Vagina (tissue), 2 donors: ENCODE results near the gene CISD3. TPM values are rescaled to one million over a fixed set of nuclear protein-coding genes. Genes with fewer than 3 reads are reported as not detected.

Source experiments
- DNase-seq, 2 donors: peaks; one replicate each; pipeline ENCODE4 v3.0.0-alpha.2; 2017; ENCODE audit errors: extremely low spot score in 2 of 2
- H3K27ac ChIP-seq: fragments of 200-600 bp; sonication (generic); one replicate; pipeline ENCODE4 v1.5.1; 2019
- H3K27me3 ChIP-seq: fragments of 200-600 bp; sonication (generic); one replicate; pipeline ENCODE4 v1.5.1; 2019
- H3K36me3 ChIP-seq, 2 donors: fragments of 200-600 bp; sonication (generic); one replicate each; pipeline ENCODE4 v1.5.1; 2017 to 2019
- H3K4me1 ChIP-seq: fragments of 200-600 bp; sonication (generic); one replicate; pipeline ENCODE4 v1.5.1; 2019
- H3K4me3 ChIP-seq, 2 donors: fragments of 200-600 bp; sonication (generic); 1 replicate in 1 of 2; 2 replicates in 1 of 2; pipeline ENCODE4 v1.5.1; 2016 to 2019
- H3K9me3 ChIP-seq: fragments of 200-600 bp; sonication (generic); one replicate; pipeline ENCODE4 v1.5.1; 2019
- POLR2A ChIP-seq, 2 donors: fragments of 450-650 bp; IDR thresholded peaks; one replicate each; pipeline ENCODE4 v1.6.1; 2017; ENCODE audit warnings: antibody characterized with exemption in 2 of 2, mild to moderate bottlenecking in 2 of 2, moderate library complexity in 2 of 2
- POLR2AphosphoS5 ChIP-seq, 2 donors: sonication (generic); formaldehyde crosslinking; IDR thresholded peaks; one replicate each; pipeline ENCODE4 v1.9.0; 2017; ENCODE audit warnings: antibody characterized with exemption in 2 of 2, mild to moderate bottlenecking in 2 of 2, low read depth in 1 of 2; ENCODE audit not compliant: insufficient read depth in 1 of 2
- intact Hi-C: fragments of 100-400 bp; cut with DNase I; formaldehyde crosslinking; loops from one replicate; pipeline ENCODE4 v1.15.1; 2023
- total RNA-seq: library from RNA; depleted of rRNA; stranded (reverse); fragments of >200 nt; gene quantifications from one replicate; pipeline ENCODE4 v1.2.3, GENCODE V29; 2016
- TF ChIP-seq, protein P1 (sequence below), 3 experiments: fragments of 450-650 bp in 2 of 3; fragments of 200-600 bp in 1 of 3; sonication (generic) in 1 of 3; IDR thresholded peaks; one replicate each; pipeline ENCODE4 v1.5.1; 2017 to 2019; ENCODE audit warnings: antibody characterized with exemption in 3 of 3, mild to moderate bottlenecking in 2 of 3, moderate library complexity in 2 of 3

Gene CISD3
- total RNA-seq, 1 donor from 2014 or later = 12.8 TPM

DNA sequence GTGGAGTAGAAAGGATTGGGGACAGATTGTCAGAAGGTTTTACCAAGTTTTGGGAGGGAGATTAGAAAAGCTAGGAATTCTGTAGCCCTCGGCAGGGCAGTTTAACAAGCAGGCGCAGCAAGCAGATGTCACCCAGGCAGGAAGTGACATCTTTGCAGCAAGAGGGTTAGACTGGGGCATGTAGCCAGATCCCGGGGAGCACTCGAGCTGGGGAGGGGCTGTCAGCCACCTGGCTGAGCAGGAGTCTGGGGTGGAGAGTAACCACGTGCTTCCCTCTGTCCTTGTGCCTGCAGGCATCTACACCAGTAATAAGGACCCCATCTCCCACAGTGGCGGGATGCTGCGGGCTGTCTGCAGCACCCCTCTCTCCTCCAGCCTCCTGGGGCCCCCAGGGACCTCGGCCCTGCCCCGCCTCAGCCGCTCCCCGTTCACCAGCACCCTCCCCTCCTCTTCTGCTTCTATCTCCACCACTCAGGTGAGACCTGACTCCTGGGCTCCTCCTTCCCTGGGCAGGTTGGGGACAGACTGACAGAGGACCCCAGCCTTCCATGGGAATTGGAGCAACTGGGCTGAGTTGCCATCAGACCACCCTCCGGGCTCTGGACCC, 12.9 kb upstream of the CISD3 start:
- Histone ChIP-seq H3K4me1 (no peaks in the 10 kb centered on the region), H3K27me3 (no peaks in the 10 kb centered on the region), H3K36me3 (peaks cover 0 to 54% of the 10 kb centered on the region in 2 donors), H3K27ac (no peak overlapping the region), H3K4me3 (no peak overlapping the region), H3K9me3 (no peaks in the 10 kb centered on the region)
- intact Hi-C loops = no loop called here
- TF ChIP-seq POLR2AphosphoS5 (IDR thresholded peaks at IDR 0.05; ENCODE audit: insufficient read depth in 1 of 2, low read depth in 1 of 2) (no peak), POLR2A (IDR thresholded peaks at IDR 0.05) (no peak)
- TF ChIP-seq, protein P1, sequence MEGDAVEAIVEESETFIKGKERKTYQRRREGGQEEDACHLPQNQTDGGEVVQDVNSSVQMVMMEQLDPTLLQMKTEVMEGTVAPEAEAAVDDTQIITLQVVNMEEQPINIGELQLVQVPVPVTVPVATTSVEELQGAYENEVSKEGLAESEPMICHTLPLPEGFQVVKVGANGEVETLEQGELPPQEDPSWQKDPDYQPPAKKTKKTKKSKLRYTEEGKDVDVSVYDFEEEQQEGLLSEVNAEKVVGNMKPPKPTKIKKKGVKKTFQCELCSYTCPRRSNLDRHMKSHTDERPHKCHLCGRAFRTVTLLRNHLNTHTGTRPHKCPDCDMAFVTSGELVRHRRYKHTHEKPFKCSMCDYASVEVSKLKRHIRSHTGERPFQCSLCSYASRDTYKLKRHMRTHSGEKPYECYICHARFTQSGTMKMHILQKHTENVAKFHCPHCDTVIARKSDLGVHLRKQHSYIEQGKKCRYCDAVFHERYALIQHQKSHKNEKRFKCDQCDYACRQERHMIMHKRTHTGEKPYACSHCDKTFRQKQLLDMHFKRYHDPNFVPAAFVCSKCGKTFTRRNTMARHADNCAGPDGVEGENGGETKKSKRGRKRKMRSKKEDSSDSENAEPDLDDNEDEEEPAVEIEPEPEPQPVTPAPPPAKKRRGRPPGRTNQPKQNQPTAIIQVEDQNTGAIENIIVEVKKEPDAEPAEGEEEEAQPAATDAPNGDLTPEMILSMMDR (IDR thresholded peaks at IDR 0.05) = no peak
- no peak for DNase-seq

DNA sequence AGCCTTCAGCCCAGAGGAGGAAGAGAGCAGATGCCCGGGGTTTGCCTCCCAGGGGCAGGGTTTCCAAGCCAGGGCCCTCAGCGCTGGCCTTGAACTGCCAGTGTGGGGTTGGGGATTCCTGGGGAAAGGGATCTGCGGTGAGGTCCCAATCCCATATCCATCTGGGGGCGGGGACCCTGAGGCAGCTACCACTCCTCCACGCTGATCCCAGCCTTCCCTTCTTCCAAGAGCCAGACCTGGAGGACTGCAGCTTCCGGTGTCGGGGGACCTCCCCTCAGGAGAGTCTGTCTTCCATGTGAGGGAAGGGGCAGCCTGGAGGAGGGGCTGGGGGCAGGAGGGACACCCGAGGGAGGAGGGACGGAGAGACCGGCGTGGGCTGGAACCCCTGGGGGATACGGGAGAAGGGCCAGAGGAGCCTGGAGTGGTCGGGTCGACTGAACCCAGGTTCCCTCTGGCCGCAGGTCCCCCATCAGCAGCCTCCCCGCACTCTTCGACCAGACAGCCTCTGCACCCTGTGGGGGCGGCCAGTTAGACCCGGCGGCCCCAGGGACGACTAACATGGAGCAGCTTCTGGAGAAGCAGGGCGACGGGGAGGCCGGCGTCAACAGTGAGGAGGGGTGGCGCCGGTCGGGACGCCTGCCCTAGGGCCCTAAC, 10.7 kb upstream of the CISD3 start:
- H3K36me3 ChIP-seq = peaks cover 0 to 53% of the 10 kb centered on the region in 2 donors
- no peak overlapping the region for H3K27ac ChIP-seq
- H3K4me1 ChIP-seq = peaks cover 2% of the 10 kb centered on the region
- TF ChIP-seq POLR2AphosphoS5 (IDR thresholded peaks at IDR 0.05; ENCODE audit: insufficient read depth in 1 of 2, low read depth in 1 of 2) = no peak
- intact Hi-C loops = no loop called here
- no peaks in the 10 kb centered on the region for H3K27me3 ChIP-seq
- no peak overlapping the region for H3K4me3 ChIP-seq
- no peak for DNase-seq
- no peaks in the 10 kb centered on the region for H3K9me3 ChIP-seq

GRCh38 chr17:38719943-38720641, 10.0 kb upstream of the CISD3 start:
- Histone ChIP-seq H3K4me3 (no peak overlapping the region), H3K36me3 (peaks cover 0 to 59% of the 10 kb centered on the region in 2 donors), H3K27ac (no peak overlapping the region), H3K27me3 (no peaks in the 10 kb centered on the region), H3K9me3 (no peaks in the 10 kb centered on the region), H3K4me1 (peaks cover 9% of the 10 kb centered on the region)
- TF ChIP-seq POLR2AphosphoS5 (IDR thresholded peaks at IDR 0.05; ENCODE audit: insufficient read depth in 1 of 2, low read depth in 1 of 2) (no peak), POLR2A (IDR thresholded peaks at IDR 0.05) (no peak)
- TF ChIP-seq, protein P1 (IDR thresholded peaks at IDR 0.05) = no peak
- intact Hi-C loops = no loop called here
- DNase-seq = no peak

DNA sequence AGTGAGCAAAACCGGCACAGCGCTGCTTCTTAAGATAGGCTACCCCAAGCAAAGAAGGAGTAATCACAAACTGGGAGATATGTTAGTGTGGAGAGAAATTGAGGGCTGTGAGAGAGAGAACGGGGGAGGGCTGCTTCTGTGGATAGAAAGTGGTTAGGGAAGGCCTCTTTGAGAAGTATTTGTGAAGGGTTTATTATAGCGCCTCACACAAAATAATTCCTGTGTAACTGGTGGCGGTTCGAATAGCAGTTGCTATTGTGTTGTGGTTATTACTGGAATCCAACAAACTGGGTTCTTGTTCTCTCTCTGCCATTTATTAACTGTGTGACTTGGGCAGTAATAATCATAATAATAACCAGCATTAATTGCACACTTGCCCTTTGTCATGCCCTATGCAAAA, 9.2 kb upstream of the CISD3 start:
- peaks cover 11% of the 10 kb centered on the region for H3K4me1 ChIP-seq
- H3K27ac ChIP-seq = no peak overlapping the region
- H3K36me3 ChIP-seq = peaks cover 0 to 56% of the 10 kb centered on the region in 2 donors
- TF ChIP-seq POLR2AphosphoS5 (IDR thresholded peaks at IDR 0.05; ENCODE audit: insufficient read depth in 1 of 2, low read depth in 1 of 2) (no peak), POLR2A (IDR thresholded peaks at IDR 0.05) (no peak)
- TF ChIP-seq, protein P1 (IDR thresholded peaks at IDR 0.05) = no peak
- DNase-seq = no peak
- intact Hi-C loops = no loop called here
- no peaks in the 10 kb centered on the region for H3K27me3 ChIP-seq
- H3K4me3 ChIP-seq = no peak overlapping the region
- H3K9me3 ChIP-seq = no peaks in the 10 kb centered on the region

GRCh38 chr17:38721802-38722201, 8.3 kb upstream of the CISD3 start:
- intact Hi-C loops = no loop called here
- no peaks in the 10 kb centered on the region for H3K9me3 ChIP-seq
- no peak for DNase-seq
- no peak overlapping the region for H3K4me3 ChIP-seq
- no peaks in the 10 kb centered on the region for H3K27me3 ChIP-seq
- H3K27ac ChIP-seq = no peak overlapping the region
- peaks cover 11% of the 10 kb centered on the region for H3K4me1 ChIP-seq
- TF ChIP-seq, protein P1 (IDR thresholded peaks at IDR 0.05) = no peak
- TF ChIP-seq POLR2A (IDR thresholded peaks at IDR 0.05) (no peak), POLR2AphosphoS5 (IDR thresholded peaks at IDR 0.05; ENCODE audit: insufficient read depth in 1 of 2, low read depth in 1 of 2) (no peak)
- H3K36me3 ChIP-seq = peaks cover 0 to 50% of the 10 kb centered on the region in 2 donors
